Upper lobe of left lung (tissue), 6 donors: ENCODE results near the gene MICAL3. TPM values are rescaled to one million over a fixed set of nuclear protein-coding genes. Genes with fewer than 3 reads are reported as not detected.

ENCODE experiments used
- ATAC-seq, 2 donors: fragments of 200-7000 bp; cut with Tn5 transposase; one replicate each; pipeline ENCODE4 v1.9.1; 2022; ENCODE audit warnings: mild to moderate bottlenecking in 2 of 2, moderate library complexity in 2 of 2; ENCODE audit not compliant: low FRiP score in 2 of 2
- DNase-seq, 2 donors: peaks; one replicate each; pipeline ENCODE4 v3.0.0-alpha.2; 2019 to 2020
- H3K27ac ChIP-seq, 4 donors: fragments of 200-600 bp; sonication (generic); one replicate each; pipeline ENCODE4 v1.5.1; 2016 to 2019
- H3K27me3 ChIP-seq, 4 donors: fragments of 200-600 bp; sonication (generic); one replicate each; pipeline ENCODE4 v1.5.1; 2017 to 2019
- H3K36me3 ChIP-seq, 4 donors: fragments of 200-600 bp; sonication (generic); one replicate each; pipeline ENCODE4 v1.5.1; 2016 to 2019
- H3K4me1 ChIP-seq, 4 donors: fragments of 200-600 bp; sonication (generic); one replicate each; pipeline ENCODE4 v1.5.1; 2018 to 2019
- H3K4me3 ChIP-seq, 4 donors: fragments of 200-600 bp; sonication (generic); one replicate each; pipeline ENCODE4 v1.5.1; 2017 to 2019; ENCODE audit warnings: mild to moderate bottlenecking in 2 of 4, moderate library complexity in 1 of 4
- H3K9me3 ChIP-seq, 4 donors: fragments of 200-600 bp; sonication (generic); one replicate each; pipeline ENCODE4 v1.5.1; 2018 to 2019
- CTCF ChIP-seq, 6 experiments: fragments of 450-650 bp in 4 of 6; fragments of 200-600 bp in 2 of 6; sonication (generic) in 2 of 6; IDR thresholded peaks; one replicate each; pipeline ENCODE4 v1.5.1; 2016 to 2019; ENCODE audit warnings: antibody characterized with exemption in 6 of 6
- EP300 ChIP-seq, 4 donors: sonication (generic); formaldehyde crosslinking; IDR thresholded peaks; one replicate each; pipeline ENCODE4 v1.5.1; 2017; ENCODE audit warnings: antibody characterized with exemption in 4 of 4, control low read depth in 2 of 4
- POLR2A ChIP-seq, 4 donors: fragments of 450-650 bp; IDR thresholded peaks; one replicate each; pipeline ENCODE4 v1.5.1; 2016 to 2017; ENCODE audit warnings: antibody characterized with exemption in 4 of 4, mild to moderate bottlenecking in 2 of 4
- POLR2AphosphoS5 ChIP-seq, 2 donors: sonication (generic); formaldehyde crosslinking; IDR thresholded peaks; one replicate each; pipeline ENCODE4 v1.5.1; 2017; ENCODE audit warnings: antibody characterized with exemption in 2 of 2
- WGBS, 2 donors: methylation state at CpG; one replicate each; pipeline ENCODE4 v1.1.5; 2017 to 2018; 5-methylcytosine and 5-hydroxymethylcytosine counted together
- total RNA-seq, 6 donors: library from RNA; depleted of rRNA in 4 of 6; stranded (reverse); fragments of >200 nt in 4 of 6; gene quantifications; one replicate each; pipeline versions ENCODE4 v1.1.0 to v1.2.1, GENCODE V29; 2016 to 2021
- donor health status: DM: no; HTN: no; CAD: no; lungs with moderate emphysema.
- donor health status: DM: no; HTN: yes; CAD: no; lungs with severe emphysema.

MICAL3 gene
- total RNA-seq, 6 donors from 2014 or later = 6.4 to 39.8 (median 23.4) TPM

GRCh38 chr22:17928391-17928790, 96.0 kb downstream of the MICAL3 start:
- WGBS, 2 donors = 94 to 96% methylated on average over 7 of the region's 7 CpGs
- Histone ChIP-seq H3K27me3 (no peaks in the 10 kb centered on the region), H3K4me3 (no peak overlapping the region), H3K36me3 (no peaks in the 10 kb centered on the region), H3K9me3 (no peaks in the 10 kb centered on the region), H3K27ac (no peak overlapping the region), H3K4me1 (peaks cover 8 to 25% (median 12%) of the 10 kb centered on the region in 4 donors)
- no peak for ATAC-seq
- TF ChIP-seq EP300 (IDR thresholded peaks at IDR 0.05) (no peak), POLR2AphosphoS5 (IDR thresholded peaks at IDR 0.05) (no peak), POLR2A (IDR thresholded peaks at IDR 0.05) (no peak), CTCF (IDR thresholded peaks at IDR 0.05) (no peak)
- no peak for DNase-seq

- TF ChIP-seq CTCF (IDR thresholded peaks at IDR 0.05) = no peak
- no peak for TF ChIP-seq POLR2A (IDR thresholded peaks at IDR 0.05)
- no peak for TF ChIP-seq POLR2AphosphoS5 (IDR thresholded peaks at IDR 0.05)
- no peak for TF ChIP-seq EP300 (IDR thresholded peaks at IDR 0.05)
- Histone ChIP-seq H3K4me1 (peaks cover 8 to 38% (median 21%) of the 10 kb centered on the region in 4 donors), H3K36me3 (no peaks in the 10 kb centered on the region), H3K4me3 (no peak overlapping the region), H3K27me3 (no peaks in the 10 kb centered on the region), H3K27ac (no peak overlapping the region), H3K9me3 (no peaks in the 10 kb centered on the region)
- no peak for ATAC-seq
- DNase-seq = no peak
Observed at GRCh38 chr22:17927062-17927461, 97.3 kb downstream of the MICAL3 start.

GRCh38 chr22:17926516-17926915, 97.8 kb downstream of the MICAL3 start:
- H3K9me3 ChIP-seq = no peaks in the 10 kb centered on the region
- ATAC-seq (no peak), DNase-seq (no peak)
- H3K27me3 ChIP-seq = no peaks in the 10 kb centered on the region
- H3K36me3 ChIP-seq = no peaks in the 10 kb centered on the region
- H3K4me3 ChIP-seq = no peak overlapping the region
- WGBS, 2 donors = 94 to 97% methylated on average over 7 of the region's 7 CpGs
- no peak overlapping the region for H3K27ac ChIP-seq
- TF ChIP-seq CTCF (IDR thresholded peaks at IDR 0.05) (no peak), EP300 (IDR thresholded peaks at IDR 0.05) (no peak), POLR2A (IDR thresholded peaks at IDR 0.05) (no peak), POLR2AphosphoS5 (IDR thresholded peaks at IDR 0.05) (no peak)
- H3K4me1 ChIP-seq = peaks cover 11 to 40% (median 22%) of the 10 kb centered on the region in 4 donors

GRCh38 chr22:17925431-17925841, 98.9 kb downstream of the MICAL3 start:
- 59 to 78% methylated on average over 7 of the region's 7 CpGs for WGBS, 2 donors
- DNase-seq (no peak), ATAC-seq (no peak)
- H3K36me3 ChIP-seq = no peaks in the 10 kb centered on the region
- TF ChIP-seq POLR2A (IDR thresholded peaks at IDR 0.05) (no peak), POLR2AphosphoS5 (IDR thresholded peaks at IDR 0.05) (no peak), CTCF (IDR thresholded peaks at IDR 0.05) (no peak), EP300 (IDR thresholded peaks at IDR 0.05) (no peak)
- H3K9me3 ChIP-seq = no peaks in the 10 kb centered on the region
- H3K4me1 ChIP-seq = peaks cover 16 to 41% (median 25%) of the 10 kb centered on the region in 4 donors
- H3K27ac ChIP-seq = no peak overlapping the region
- no peak overlapping the region for H3K4me3 ChIP-seq
- no peaks in the 10 kb centered on the region for H3K27me3 ChIP-seq

GRCh38 chr22:17924735-17925364, 99.5 kb downstream of the MICAL3 start:
- ATAC-seq (no peak), DNase-seq (no peak)
- Histone ChIP-seq H3K36me3 (no peaks in the 10 kb centered on the region), H3K27me3 (no peaks in the 10 kb centered on the region), H3K4me1 (peaks cover 21 to 47% (median 26%) of the 10 kb centered on the region in 4 donors), H3K9me3 (no peaks in the 10 kb centered on the region), H3K4me3 (no peak overlapping the region), H3K27ac (no peak overlapping the region)
- TF ChIP-seq CTCF (IDR thresholded peaks at IDR 0.05) (no peak), POLR2AphosphoS5 (IDR thresholded peaks at IDR 0.05) (no peak), EP300 (IDR thresholded peaks at IDR 0.05) (no peak), POLR2A (IDR thresholded peaks at IDR 0.05) (no peak)
- 54 to 60% methylated on average over 3 to 4 of the region's 4 CpGs for WGBS, 2 donors
